ENCODE measurements around the gene TAF1B.
A peak's percentile ranks its signal among the peaks of the same experiment; 100 is the strongest.

The TAF1B gene

DNA sequence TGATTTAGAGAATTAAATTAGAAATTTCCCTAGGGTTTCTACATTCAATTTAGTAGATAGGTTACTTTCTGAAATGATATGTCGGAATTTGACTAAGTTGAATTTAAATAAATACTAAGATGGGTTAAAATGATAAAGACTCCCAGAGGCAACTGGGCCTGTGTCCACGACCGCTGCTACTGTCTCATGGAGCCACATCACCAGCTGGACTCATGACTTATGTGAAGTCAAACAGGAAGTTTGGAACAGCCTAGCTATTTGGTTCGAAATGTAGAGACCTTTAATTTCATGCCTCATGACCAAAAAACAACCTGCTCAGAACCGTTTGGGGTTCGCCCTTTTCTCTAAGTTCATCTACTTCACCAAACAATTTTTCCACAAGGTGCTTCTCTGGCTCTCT, 130.4 kb downstream of the TAF1B start:
- no peak overlapping the region for H3K27ac ChIP-seq
- ChIA-PET CTCF (interaction anchor here (1.7 kb wide), 1 partner anchor 11 kb away, joined by 6 read pairs; no protein-coding TSS in a partner anchor), POLR2A (ENCODE audit: low non-redundant PET) (no interaction called here)
- TF ChIP-seq CTCF (conservative IDR thresholded peaks at IDR 0.05; ENCODE audit: low read depth) = no peak
- no peak for DNase-seq (ENCODE audit: low spot score)

GRCh38 chr2:9974343-9974742, 131.1 kb downstream of the TAF1B start:
- CTCF ChIA-PET = interaction anchor here (0.7 to 1.7 kb wide), 2 partner anchors 10 to 297 kb away, joined by 3 to 6 read pairs; no protein-coding TSS in a partner anchor
- no peak for TF ChIP-seq CTCF (conservative IDR thresholded peaks at IDR 0.05; ENCODE audit: low read depth)
- DNase-seq (ENCODE audit: low spot score) = no peak
- POLR2A ChIA-PET (ENCODE audit: low non-redundant PET) = no interaction called here
- no peak overlapping the region for H3K27ac ChIP-seq

- POLR2A ChIA-PET (ENCODE audit: low non-redundant PET) = no interaction called here
- H3K27ac ChIP-seq = no peak overlapping the region
- DNase-seq (ENCODE audit: low spot score) = no peak
- no peak for TF ChIP-seq CTCF (conservative IDR thresholded peaks at IDR 0.05; ENCODE audit: low read depth)
- CTCF ChIA-PET = interaction anchor here (0.7 kb wide), 1 partner anchor 98 kb away, joined by 4 read pairs; no protein-coding TSS in a partner anchor
Observed at GRCh38 chr2:9975328-9975727, 132.1 kb downstream of the TAF1B start.

DNA sequence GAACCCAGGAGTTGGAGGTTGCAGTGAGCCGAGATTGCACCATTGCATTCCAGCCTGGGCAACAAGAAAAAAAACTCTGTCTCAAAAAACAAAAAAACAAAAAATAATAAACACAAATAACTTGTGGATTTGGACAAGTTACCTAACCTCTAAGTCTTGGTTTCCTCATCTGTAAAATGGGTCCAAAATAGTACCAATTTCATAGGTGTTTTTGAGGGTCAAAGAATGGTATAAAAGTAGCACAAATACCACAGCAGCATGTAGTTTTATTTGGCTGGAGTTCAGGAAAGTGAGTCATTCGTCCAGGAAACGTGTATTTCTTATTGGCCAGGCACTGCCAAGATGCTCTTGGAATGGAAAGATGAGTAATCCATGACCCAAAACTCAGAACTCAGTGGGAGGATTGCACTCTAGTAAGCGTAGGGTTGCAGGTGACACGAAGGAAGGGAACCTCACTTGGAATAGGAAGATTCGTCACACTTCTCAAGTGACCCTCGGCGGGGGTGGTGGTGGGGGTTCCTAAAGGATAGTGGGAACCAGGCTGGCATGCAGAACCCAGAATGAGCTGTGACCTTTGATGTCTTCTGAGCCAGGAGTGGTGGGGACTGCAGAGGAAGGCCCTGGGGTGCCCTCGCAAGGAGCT, 132.7 kb downstream of the TAF1B start:
- peak; percentile 98 for DNase-seq (ENCODE audit: low spot score)
- CTCF ChIA-PET = interaction anchor here (0.7 kb wide), 1 partner anchor 97 kb away, joined by 4 read pairs; no protein-coding TSS in a partner anchor
- POLR2A ChIA-PET (ENCODE audit: low non-redundant PET) = no interaction called here
- TF ChIP-seq CTCF (conservative IDR thresholded peaks at IDR 0.05; ENCODE audit: low read depth) = no peak
- peak overlapping the region; percentile 58 for H3K27ac ChIP-seq

GRCh38 chr2:9979977-9980376, 136.7 kb downstream of the TAF1B start:
- CTCF ChIA-PET = no interaction called here
- no peak for DNase-seq (ENCODE audit: low spot score)
- no peak for TF ChIP-seq CTCF (conservative IDR thresholded peaks at IDR 0.05; ENCODE audit: low read depth)
- no peak overlapping the region for H3K27ac ChIP-seq
- POLR2A ChIA-PET (ENCODE audit: low non-redundant PET) = no interaction called here

GRCh38 chr2:9980520-9980919, 137.2 kb downstream of the TAF1B start:
- TF ChIP-seq CTCF (conservative IDR thresholded peaks at IDR 0.05; ENCODE audit: low read depth) = no peak
- ChIA-PET POLR2A (ENCODE audit: low non-redundant PET) (no interaction called here), CTCF (no interaction called here)
- DNase-seq (ENCODE audit: low spot score) = no peak
- no peak overlapping the region for H3K27ac ChIP-seq

Data from RWPE1 (cell line).